ENCODE results near the gene CIAO2A. TPM values are rescaled to one million over a fixed set of nuclear protein-coding genes. Genes with fewer than 3 reads are reported as not detected.

The CIAO2A gene
- total and polyA plus RNA-seq, 12 donors, result 49.2 to 209 (median 118) TPM

GRCh38 chr15:64048781-64049460 is 44.7 kb downstream of the CIAO2A start:
- WGBS, 4 donors, result 77 to 92% (median 85%) methylated on average over 1 of the region's 1 CpG
- no peaks in the 10 kb centered on the region for H3K9me3 ChIP-seq (replicated peaks in 1 of 3)
- no peak overlapping the region for H3K4me3 ChIP-seq
- H3K4me1 ChIP-seq (replicated peaks in 1 of 2), result peaks cover 0 to 3% of the 10 kb centered on the region in 2 donors
- H3K27ac ChIP-seq, result no peak overlapping the region
- no peak for DNase-seq
- no peak for TF ChIP-seq POLR2A (IDR thresholded peaks at IDR 0.05)
- TF ChIP-seq CTCF (IDR thresholded peaks at IDR 0.05), result no peak
- no peaks in the 10 kb centered on the region for H3K27me3 ChIP-seq
- intact Hi-C loops (cut with DNase I), result loop anchor here (5.0 to 10.0 kb wide), 4 partner anchors 107 to 294 kb away; no protein-coding TSS in a partner anchor
- H3K36me3 ChIP-seq (replicated peaks in 1 of 2), result no peaks in the 10 kb centered on the region

GRCh38 chr15:64046421-64047153 is 47.1 kb downstream of the CIAO2A start, which contains the start of gene DAPK2:
Gene DAPK2, minus strand, starts transcription at chr15:64046485. Its CDS starts 6,224 bp downstream, at chr15:64040261.
- Histone ChIP-seq H3K4me3 (peak within 1 kb of the TSS in 2 of 4 donors; percentile 32 to 91), H3K27ac (peak within 1 kb of the TSS in 1 of 5 donors; percentile 70), H3K36me3 (replicated peaks in 1 of 2) (no peaks in the 10 kb centered on the region), H3K27me3 (no peaks in the 10 kb centered on the region), H3K9me3 (replicated peaks in 1 of 3) (no peaks in the 10 kb centered on the region), H3K4me1 (replicated peaks in 1 of 2) (peaks cover 0 to 3% of the 10 kb centered on the region in 2 donors)
- intact Hi-C loops (cut with DNase I), result loop anchor here (5.0 to 10.0 kb wide), 4 partner anchors 104 to 292 kb away; no protein-coding TSS in a partner anchor
- WGBS, 4 donors, result 9 to 60% (median 19%) methylated on average over 2 to 50 of the region's 50 CpGs
- TF ChIP-seq POLR2A (IDR thresholded peaks at IDR 0.05) (peak in 1 of 2 donors; percentile 22), CTCF (IDR thresholded peaks at IDR 0.05) (peak; percentile 22 to 82 (median 60))
- DNase-seq, result peak; percentile 59 to 79 (median 70)

- H3K27ac ChIP-seq, result peak overlapping the region in 1 of 5 donors; percentile 70
- H3K4me1 ChIP-seq (replicated peaks in 1 of 2), result peaks cover 0 to 3% of the 10 kb centered on the region in 2 donors
- WGBS, 4 donors, result 12 to 80% (median 28%) methylated on average over 7 to 74 of the region's 76 CpGs
- DNase-seq, result peak in 2 of 7 donors; percentile 28 to 29
- H3K27me3 ChIP-seq, result no peaks in the 10 kb centered on the region
- H3K9me3 ChIP-seq (replicated peaks in 1 of 3), result no peaks in the 10 kb centered on the region
- intact Hi-C loops (cut with DNase I), result loop anchor here (5.0 to 10.0 kb wide), 4 partner anchors 104 to 291 kb away; no protein-coding TSS in a partner anchor
- peak overlapping the region in 2 of 4 donors; percentile 32 to 91 for H3K4me3 ChIP-seq
- TF ChIP-seq POLR2A (IDR thresholded peaks at IDR 0.05) (no peak), CTCF (IDR thresholded peaks at IDR 0.05) (no peak)
- H3K36me3 ChIP-seq (replicated peaks in 1 of 2), result no peaks in the 10 kb centered on the region
These were observed 47.7 kb downstream of the CIAO2A start for GRCh38 chr15:64045774-64046420.

GRCh38 chr15:64045101-64045435 is 48.6 kb downstream of the CIAO2A start:
- Histone ChIP-seq H3K4me1 (replicated peaks in 1 of 2) (peaks cover 0 to 3% of the 10 kb centered on the region in 2 donors), H3K36me3 (replicated peaks in 1 of 2) (no peaks in the 10 kb centered on the region), H3K27me3 (no peaks in the 10 kb centered on the region), H3K27ac (no peak overlapping the region), H3K4me3 (no peak overlapping the region), H3K9me3 (replicated peaks in 1 of 3) (no peaks in the 10 kb centered on the region)
- no peak for DNase-seq
- WGBS, 4 donors, result 72 to 92% (median 76%) methylated on average over 5 of the region's 5 CpGs; no CpG with 5 or more reads in 1 of the 4 donors
- no peak for TF ChIP-seq POLR2A (IDR thresholded peaks at IDR 0.05)
- TF ChIP-seq CTCF (IDR thresholded peaks at IDR 0.05), result no peak
- intact Hi-C loops (cut with DNase I), result loop anchor here (5.0 to 10.0 kb wide), 4 partner anchors 103 to 290 kb away; no protein-coding TSS in a partner anchor
